ENCODE results near the gene PTPRD.
"Not testable (repeated sequence)": the region's sequence is repeated elsewhere in the genome, so short reads cannot be mapped to it uniquely, and the experiment has no call there.

The PTPRD gene

DNA sequence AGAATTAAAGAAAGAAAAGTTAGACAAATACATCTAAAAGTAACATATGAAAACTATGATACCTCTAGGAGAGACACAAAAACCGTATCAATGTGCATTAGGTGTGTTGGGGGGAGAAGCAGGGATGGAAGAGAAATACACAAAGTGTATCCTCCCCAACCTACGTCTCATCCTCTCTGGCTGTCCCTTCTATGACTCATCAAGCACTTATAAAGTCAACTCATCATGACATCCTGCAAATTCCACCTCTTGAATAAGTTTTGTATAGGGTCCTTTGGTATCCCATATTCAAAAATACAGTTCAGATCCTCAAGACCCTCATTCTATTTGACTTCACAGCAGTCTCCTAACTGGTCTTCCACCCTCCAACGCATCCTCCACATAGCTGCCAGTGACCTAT is 1895.7 kb downstream of the PTPRD start:
- Histone ChIP-seq H3K27me3 (ENCODE audit: control insufficient read depth, insufficient read depth, low read length) (no peaks in the 10 kb centered on the region), H3K4me1 (ENCODE audit: control insufficient read depth, low read depth, low read length) (peaks cover 33% of the 10 kb centered on the region), H3K36me3 (ENCODE audit: control insufficient read depth, low read depth, low read length) (no peaks in the 10 kb centered on the region), H3K4me3 (ENCODE audit: low read length) (no peak overlapping the region), H3K9ac (ENCODE audit: low read length) (no peak overlapping the region), H3K9me3 (ENCODE audit: control insufficient read depth, low read depth, low read length) (no peaks in the 10 kb centered on the region), H3K27ac (ENCODE audit: low read length) (no peak overlapping the region)

DNA sequence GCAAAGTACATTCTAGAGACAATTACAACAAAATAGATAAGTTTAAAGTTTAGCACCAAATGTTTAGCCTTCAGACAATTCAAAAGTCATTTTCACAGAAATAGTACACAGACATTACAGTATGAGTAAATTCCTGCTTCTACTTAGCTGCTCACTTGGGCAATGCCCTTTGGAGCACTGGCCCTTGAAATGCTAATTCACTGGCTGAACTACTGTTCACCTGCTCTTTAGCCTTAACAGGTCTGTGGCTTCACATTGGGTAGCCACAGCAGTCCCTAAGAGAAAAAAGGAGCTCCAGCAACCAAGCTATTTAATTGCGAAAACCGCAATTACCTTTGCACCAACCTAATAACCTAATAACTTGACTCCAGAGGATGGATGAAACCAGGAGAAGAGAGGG is 1897.0 kb downstream of the PTPRD start:
- Histone ChIP-seq H3K36me3 (ENCODE audit: control insufficient read depth, low read depth, low read length) (no peaks in the 10 kb centered on the region), H3K4me1 (ENCODE audit: control insufficient read depth, low read depth, low read length) (peaks cover 37% of the 10 kb centered on the region), H3K27me3 (ENCODE audit: control insufficient read depth, insufficient read depth, low read length) (no peaks in the 10 kb centered on the region), H3K4me3 (ENCODE audit: low read length) (no peak overlapping the region), H3K9ac (ENCODE audit: low read length) (no peak overlapping the region), H3K9me3 (ENCODE audit: control insufficient read depth, low read depth, low read length) (no peaks in the 10 kb centered on the region), H3K27ac (ENCODE audit: low read length) (no peak overlapping the region)

DNA sequence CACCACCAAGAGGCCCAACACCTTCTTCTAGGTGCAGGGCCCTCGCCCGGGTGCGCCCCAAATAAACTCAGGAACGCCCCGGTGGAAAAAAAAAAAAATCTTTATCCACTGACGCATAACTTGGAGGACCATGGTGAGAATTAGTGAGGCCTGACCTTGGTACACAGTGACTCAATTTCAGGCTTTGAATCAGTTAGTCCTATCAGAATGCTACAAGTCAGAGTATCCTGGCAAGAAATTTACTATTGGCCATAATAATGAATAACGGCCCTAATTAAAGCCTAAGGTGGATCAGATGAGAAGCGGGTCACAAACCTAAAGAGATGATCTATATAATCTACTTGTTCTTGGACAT is 1899.0 kb downstream of the PTPRD start:
- Histone ChIP-seq H3K4me1 (ENCODE audit: control insufficient read depth, low read depth, low read length) (peaks cover 31% of the 10 kb centered on the region), H3K27me3 (ENCODE audit: control insufficient read depth, insufficient read depth, low read length) (no peaks in the 10 kb centered on the region)

DNA sequence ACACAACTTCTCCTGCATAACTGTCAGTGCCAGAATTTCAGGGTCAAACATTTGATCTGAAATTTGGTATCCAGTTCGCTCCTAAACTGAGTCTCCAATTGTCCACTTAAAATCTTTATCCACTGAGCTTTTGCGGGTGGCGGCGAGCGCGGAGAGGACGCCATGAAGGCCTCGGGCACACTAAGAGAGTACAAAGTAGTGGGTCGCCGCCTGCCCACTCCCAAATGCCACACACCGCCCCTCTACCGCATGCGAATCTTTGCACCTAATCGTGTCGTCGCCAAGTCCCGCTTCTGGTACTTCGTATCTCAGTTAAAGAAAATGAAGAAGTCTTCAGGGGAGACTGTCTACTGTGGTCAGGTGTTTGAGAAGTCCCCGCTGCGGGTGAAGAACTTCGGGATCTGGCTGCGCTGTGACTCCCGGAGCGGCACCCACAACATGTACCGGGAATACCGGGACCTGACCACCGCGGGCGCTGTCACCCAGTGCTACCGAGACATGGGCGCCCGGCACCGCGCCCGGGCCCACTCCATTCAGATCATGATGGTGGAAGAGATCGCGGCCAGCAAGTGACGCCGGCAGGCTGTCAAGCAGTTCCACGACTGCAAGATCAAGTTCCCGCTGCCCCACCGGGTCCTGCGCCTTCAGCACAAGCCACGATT is 1899.5 kb downstream of the PTPRD start:
- no peak overlapping the region for H3K4me3 ChIP-seq (ENCODE audit: low read length)
- H3K9ac ChIP-seq (ENCODE audit: low read length): no peak overlapping the region
- H3K4me1 ChIP-seq (ENCODE audit: control insufficient read depth, low read depth, low read length): peaks cover 26% of the 10 kb centered on the region
- H3K9me3 ChIP-seq (ENCODE audit: control insufficient read depth, low read depth, low read length): no peaks in the 10 kb centered on the region
- no peaks in the 10 kb centered on the region for H3K36me3 ChIP-seq (ENCODE audit: control insufficient read depth, low read depth, low read length)
- no peak overlapping the region for H3K27ac ChIP-seq (ENCODE audit: low read length)
- no peaks in the 10 kb centered on the region for H3K27me3 ChIP-seq (ENCODE audit: control insufficient read depth, insufficient read depth, low read length)

More for the DNA sequence above, 1899.0 kb downstream of the PTPRD start:
- Histone ChIP-seq H3K4me3 (ENCODE audit: low read length) (no peak overlapping the region), H3K9ac (ENCODE audit: low read length) (no peak overlapping the region), H3K36me3 (ENCODE audit: control insufficient read depth, low read depth, low read length) (no peaks in the 10 kb centered on the region), H3K9me3 (ENCODE audit: control insufficient read depth, low read depth, low read length) (no peaks in the 10 kb centered on the region), H3K27ac (ENCODE audit: low read length) (no peak overlapping the region)

DNA sequence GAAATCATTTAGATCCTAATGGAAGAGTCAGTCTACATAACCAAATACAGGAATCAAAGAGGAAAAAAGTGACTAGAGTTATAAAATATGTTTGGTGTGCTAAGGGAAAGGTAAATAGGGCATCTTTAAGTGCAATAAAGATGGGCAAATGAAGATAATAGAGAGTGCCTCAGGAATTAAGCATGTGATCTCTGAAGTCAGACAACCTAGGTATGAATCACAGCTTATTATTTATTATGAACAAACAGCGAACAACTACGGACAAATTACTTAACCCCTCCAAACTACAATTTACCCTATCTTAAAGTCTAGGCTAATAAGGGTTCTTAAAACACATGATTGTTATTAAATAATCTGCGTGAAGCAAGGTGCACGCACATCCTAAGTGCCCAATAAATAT is 1903.1 kb downstream of the PTPRD start:
- H3K36me3 ChIP-seq (ENCODE audit: control insufficient read depth, low read depth, low read length): no peaks in the 10 kb centered on the region
- no peak overlapping the region for H3K4me3 ChIP-seq (ENCODE audit: low read length)
- H3K9ac ChIP-seq (ENCODE audit: low read length): no peak overlapping the region
- H3K4me1 ChIP-seq (ENCODE audit: control insufficient read depth, low read depth, low read length): peaks cover 4% of the 10 kb centered on the region
- no peak overlapping the region for H3K27ac ChIP-seq (ENCODE audit: low read length)
- no peaks in the 10 kb centered on the region for H3K27me3 ChIP-seq (ENCODE audit: control insufficient read depth, insufficient read depth, low read length)
- no peaks in the 10 kb centered on the region for H3K9me3 ChIP-seq (ENCODE audit: control insufficient read depth, low read depth, low read length)

DNA sequence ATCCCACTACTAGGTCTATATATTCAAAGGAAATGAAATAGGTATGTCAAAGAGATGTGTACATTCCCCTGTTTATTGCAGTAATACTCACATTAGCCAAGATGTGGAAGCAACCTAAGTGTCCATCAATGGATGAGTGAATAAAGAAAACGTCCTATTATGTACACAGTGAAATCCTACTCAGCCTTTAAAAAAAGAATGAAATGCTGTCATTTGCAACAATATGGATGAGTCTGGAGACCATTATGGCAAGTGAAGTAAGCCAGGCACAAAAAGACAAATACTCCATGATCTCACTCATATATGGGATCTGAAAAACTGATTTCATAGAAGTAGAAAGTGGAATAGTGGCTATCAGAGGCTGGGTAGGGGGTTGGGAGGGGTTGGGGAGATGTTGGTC is 1904.1 kb downstream of the PTPRD start:
- Histone ChIP-seq H3K4me3 (ENCODE audit: low read length) (no peak overlapping the region), H3K4me1 (ENCODE audit: control insufficient read depth, low read depth, low read length) (peaks cover 5% of the 10 kb centered on the region), H3K9ac (ENCODE audit: low read length) (no peak overlapping the region), H3K27ac (ENCODE audit: low read length) (no peak overlapping the region), H3K27me3 (ENCODE audit: control insufficient read depth, insufficient read depth, low read length) (no peaks in the 10 kb centered on the region), H3K9me3 (ENCODE audit: control insufficient read depth, low read depth, low read length) (no peaks in the 10 kb centered on the region), H3K36me3 (ENCODE audit: control insufficient read depth, low read depth, low read length) (no peaks in the 10 kb centered on the region)

DNA sequence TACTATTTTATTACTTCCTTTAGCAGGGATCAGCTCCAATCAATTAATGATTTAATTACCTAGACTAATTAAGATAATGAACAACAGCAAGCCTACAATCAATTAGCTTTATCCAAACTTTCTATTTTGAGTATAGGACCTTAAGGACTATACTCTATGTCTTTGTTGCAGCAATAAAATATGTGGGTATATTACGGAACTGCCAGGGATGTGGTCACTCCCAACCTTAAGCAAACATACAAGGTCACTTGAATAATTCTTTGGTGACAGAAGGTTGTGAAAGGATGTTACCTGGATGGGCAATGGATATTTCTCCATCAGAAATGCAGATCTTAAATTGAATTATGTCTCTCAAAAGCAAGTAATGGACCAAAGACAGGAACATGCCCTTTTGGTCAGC is 1905.8 kb downstream of the PTPRD start:
- Histone ChIP-seq H3K27ac (ENCODE audit: low read length) (no peak overlapping the region), H3K9me3 (ENCODE audit: control insufficient read depth, low read depth, low read length) (no peaks in the 10 kb centered on the region), H3K4me1 (ENCODE audit: control insufficient read depth, low read depth, low read length) (peaks cover 8% of the 10 kb centered on the region), H3K27me3 (ENCODE audit: control insufficient read depth, insufficient read depth, low read length) (no peaks in the 10 kb centered on the region), H3K36me3 (ENCODE audit: control insufficient read depth, low read depth, low read length) (no peaks in the 10 kb centered on the region), H3K9ac (ENCODE audit: low read length) (no peak overlapping the region), H3K4me3 (ENCODE audit: low read length) (no peak overlapping the region)

DNA sequence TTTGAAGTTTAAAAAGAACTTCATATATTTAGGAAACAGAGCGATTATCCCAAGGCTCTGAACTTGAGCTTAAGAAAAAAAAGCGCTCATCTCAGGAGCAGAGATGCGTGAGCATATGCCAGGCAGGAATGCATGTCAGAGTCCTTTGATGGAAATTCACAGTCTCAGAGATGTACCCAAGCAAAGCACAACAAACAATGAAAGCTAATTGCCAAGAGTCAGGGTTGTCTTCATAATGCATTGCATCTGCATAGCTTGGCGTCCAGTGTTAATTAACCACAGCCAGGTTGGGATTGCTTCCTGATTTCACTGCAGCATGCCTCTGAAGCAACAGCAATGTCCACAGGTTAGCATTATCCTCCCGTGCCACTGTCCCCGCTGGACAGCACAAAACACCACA is 1906.3 kb downstream of the PTPRD start:
- H3K9ac ChIP-seq (ENCODE audit: low read length): no peak overlapping the region
- no peak overlapping the region for H3K4me3 ChIP-seq (ENCODE audit: low read length)
- peaks cover 6% of the 10 kb centered on the region for H3K4me1 ChIP-seq (ENCODE audit: control insufficient read depth, low read depth, low read length)
- no peaks in the 10 kb centered on the region for H3K36me3 ChIP-seq (ENCODE audit: control insufficient read depth, low read depth, low read length)
- no peaks in the 10 kb centered on the region for H3K27me3 ChIP-seq (ENCODE audit: control insufficient read depth, insufficient read depth, low read length)
- no peaks in the 10 kb centered on the region for H3K9me3 ChIP-seq (ENCODE audit: control insufficient read depth, low read depth, low read length)
- H3K27ac ChIP-seq (ENCODE audit: low read length): no peak overlapping the region

DNA sequence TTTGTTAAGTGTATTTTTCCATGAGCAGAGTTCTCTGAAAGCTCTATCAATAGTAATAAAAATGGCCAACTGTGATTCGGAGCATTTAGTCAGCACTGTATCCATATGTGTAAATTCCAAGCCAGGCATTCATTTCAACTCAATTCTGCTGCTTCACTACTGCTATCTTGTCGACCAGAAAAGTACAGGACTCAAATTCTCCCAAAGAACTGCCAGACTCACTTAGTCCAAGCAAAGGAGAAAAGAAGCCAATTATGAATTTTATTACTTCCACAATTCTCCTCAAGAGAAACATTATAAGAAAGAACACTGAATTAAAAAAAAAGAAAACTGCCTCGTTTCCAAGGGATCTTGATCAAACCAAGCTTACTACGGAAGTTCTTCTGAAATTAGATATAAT is 1906.9 kb downstream of the PTPRD start:
- Histone ChIP-seq H3K4me1 (ENCODE audit: control insufficient read depth, low read depth, low read length) (peaks cover 4% of the 10 kb centered on the region), H3K4me3 (ENCODE audit: low read length) (no peak overlapping the region), H3K36me3 (ENCODE audit: control insufficient read depth, low read depth, low read length) (no peaks in the 10 kb centered on the region), H3K27me3 (ENCODE audit: control insufficient read depth, insufficient read depth, low read length) (no peaks in the 10 kb centered on the region), H3K9me3 (ENCODE audit: control insufficient read depth, low read depth, low read length) (no peaks in the 10 kb centered on the region), H3K9ac (ENCODE audit: low read length) (no peak overlapping the region), H3K27ac (ENCODE audit: low read length) (no peak overlapping the region)

DNA sequence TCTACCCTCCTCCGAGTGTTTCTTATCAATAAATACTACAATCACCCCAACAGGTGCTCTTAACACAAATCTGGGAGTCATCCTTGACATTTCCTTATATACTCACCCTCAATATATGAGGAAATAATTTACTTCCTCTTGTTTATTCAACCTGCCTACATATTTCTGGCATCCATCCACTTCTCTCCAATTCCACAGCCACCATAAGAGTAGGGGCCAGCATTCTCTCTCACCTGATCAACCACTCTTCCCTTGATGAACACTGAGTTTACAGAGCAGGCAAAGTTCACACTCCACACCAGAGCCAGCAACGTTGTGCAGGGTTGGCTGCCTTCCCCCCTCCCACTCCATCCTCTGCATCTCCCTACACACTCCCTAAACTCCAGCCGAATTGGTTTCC is 1908.9 kb downstream of the PTPRD start:
- Histone ChIP-seq H3K9ac (ENCODE audit: low read length) (no peak overlapping the region), H3K9me3 (ENCODE audit: control insufficient read depth, low read depth, low read length) (no peaks in the 10 kb centered on the region), H3K27ac (ENCODE audit: low read length) (no peak overlapping the region), H3K27me3 (ENCODE audit: control insufficient read depth, insufficient read depth, low read length) (no peaks in the 10 kb centered on the region), H3K4me3 (ENCODE audit: low read length) (no peak overlapping the region), H3K4me1 (ENCODE audit: control insufficient read depth, low read depth, low read length) (peaks cover 10% of the 10 kb centered on the region), H3K36me3 (ENCODE audit: control insufficient read depth, low read depth, low read length) (no peaks in the 10 kb centered on the region)

DNA sequence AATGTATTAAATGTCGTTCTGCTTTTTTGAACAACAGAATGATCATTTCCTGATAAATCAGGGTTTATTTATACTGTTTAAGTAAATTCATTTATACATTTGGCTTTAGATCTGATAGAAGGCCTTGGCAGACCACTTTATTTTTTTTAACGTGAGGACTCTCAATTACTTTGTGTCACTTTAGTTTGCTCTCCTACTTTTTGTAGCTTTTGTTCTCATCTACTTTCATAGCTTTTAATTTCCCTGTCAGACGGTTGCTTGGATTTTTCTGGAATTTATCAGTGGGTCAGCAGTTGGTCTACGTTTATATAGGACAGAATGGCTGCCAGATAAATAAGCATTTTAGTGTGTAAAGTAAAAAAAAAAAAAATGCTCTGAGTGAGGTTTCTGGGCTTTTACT is 1910.9 kb downstream of the PTPRD start:
- Histone ChIP-seq H3K4me1 (ENCODE audit: control insufficient read depth, low read depth, low read length) (peaks cover 10% of the 10 kb centered on the region), H3K27me3 (ENCODE audit: control insufficient read depth, insufficient read depth, low read length) (no peaks in the 10 kb centered on the region), H3K9ac (ENCODE audit: low read length) (no peak overlapping the region), H3K36me3 (ENCODE audit: control insufficient read depth, low read depth, low read length) (no peaks in the 10 kb centered on the region), H3K9me3 (ENCODE audit: control insufficient read depth, low read depth, low read length) (no peaks in the 10 kb centered on the region), H3K27ac (ENCODE audit: low read length) (no peak overlapping the region), H3K4me3 (ENCODE audit: low read length) (no peak overlapping the region)

DNA sequence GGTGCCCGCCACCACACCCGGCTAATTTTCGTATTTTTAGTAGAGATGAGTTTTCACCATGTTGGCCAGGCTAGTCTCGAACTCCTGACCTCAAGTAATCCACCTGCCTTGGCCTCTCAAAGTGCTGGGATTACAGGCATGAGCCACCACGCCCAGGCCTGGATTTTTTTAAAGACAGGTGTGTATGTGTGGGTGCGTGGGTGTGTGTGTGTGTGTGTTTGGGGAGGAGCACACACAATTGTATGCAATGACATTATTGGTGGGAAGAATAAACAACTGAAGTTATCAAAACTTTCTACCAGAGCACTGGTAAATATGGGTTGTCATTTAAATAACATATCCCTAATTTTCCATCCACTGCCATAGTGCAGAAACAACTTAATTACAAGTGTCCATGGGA is 1915.2 kb downstream of the PTPRD start:
- not testable (repeated sequence) for H3K4me3 ChIP-seq (ENCODE audit: low read length); H3K36me3 ChIP-seq (ENCODE audit: control insufficient read depth, low read depth, low read length); H3K27ac ChIP-seq (ENCODE audit: low read length); H3K9ac ChIP-seq (ENCODE audit: low read length); H3K9me3 ChIP-seq (ENCODE audit: control insufficient read depth, low read depth, low read length); H3K27me3 ChIP-seq (ENCODE audit: control insufficient read depth, insufficient read depth, low read length)
- H3K4me1 ChIP-seq (ENCODE audit: control insufficient read depth, low read depth, low read length): peaks cover 36% of the 10 kb centered on the region
